IMR-90 (cell line): ENCODE data around the gene SNRNP35. TPM values are rescaled to one million over a fixed set of nuclear protein-coding genes. Genes with fewer than 3 reads are reported as not detected.

Source experiments
- ATAC-seq: fragments of 200-7000 bp; cut with Tn5 transposase; 2 replicates; pipeline ENCODE4 v1.9.1; 2020; ENCODE audit warnings: low read depth, mild to moderate bottlenecking, moderate library complexity
- BruUV-seq: library from RNA; stranded (reverse); fragments of 400-500 nt; replicated peaks from 2 replicates; lab custom pipeline; 2021; lab: Mats Ljungman, UMichigan
- CTCF ChIA-PET: fragments of 300-600 bp; formaldehyde crosslinking; extraction: SDS; loops from one replicate; lab custom pipeline; 2021; ENCODE audit warnings: antibody characterized with exemption; lab: Yijun Ruan, JAX
- POLR2A ChIA-PET: fragments of 300-600 bp; sonication (Branson Sonifier 250); formaldehyde crosslinking; loops from one replicate; lab custom pipeline; 2022; ENCODE audit warnings: antibody characterized with exemption; ENCODE audit not compliant: unreplicated experiment; lab: Charles Lee
- DNase-seq: peaks from one replicate; pipeline ENCODE4 v3.0.0; 2013
- H2AFZ ChIP-seq: replicated peaks from 2 replicates; pipeline ENCODE3; 2013; ENCODE audit warnings: low read length, mild to moderate bottlenecking; ENCODE audit not compliant: poor library complexity
- H2AK5ac ChIP-seq: 2 replicates; pipeline ENCODE4 v1.6.1; 2013; ENCODE audit warnings: low read depth, low read length, inconsistent platforms
- H2AK9ac ChIP-seq: replicated peaks from 2 replicates; pipeline ENCODE3; 2013; ENCODE audit warnings: mild to moderate bottlenecking, low read depth, low read length, moderate library complexity; ENCODE audit not compliant: poor library complexity
- H2BK120ac ChIP-seq: 2 replicates; pipeline ENCODE4 v1.6.1; 2013; ENCODE audit warnings: low read depth, low read length, inconsistent platforms
- H2BK15ac ChIP-seq: 3 replicates; pipeline ENCODE4 v1.6.1; 2013; ENCODE audit warnings: low read depth, low read length, inconsistent platforms
- H2BK20ac ChIP-seq: 2 replicates; pipeline ENCODE4 v1.6.1; 2013; ENCODE audit warnings: low read depth, mild to moderate bottlenecking, inconsistent platforms, low read length, moderate library complexity
- H2BK5ac ChIP-seq: 2 replicates; pipeline ENCODE4 v1.6.1; 2013; ENCODE audit warnings: mild to moderate bottlenecking, low read depth, low read length, inconsistent platforms; ENCODE audit not compliant: poor library complexity, severe bottlenecking
- H3K14ac ChIP-seq: replicated peaks from 2 replicates; pipeline ENCODE4 v1.6.1; 2013; ENCODE audit warnings: low read depth, low read length, inconsistent platforms
- H3K18ac ChIP-seq: 2 replicates; pipeline ENCODE4 v1.6.1; 2013; ENCODE audit warnings: low read depth, low read length, control low read depth
- H3K23ac ChIP-seq: 2 replicates; pipeline ENCODE4 v1.6.1; 2013; ENCODE audit warnings: low read depth, low read length, inconsistent platforms
- H3K27ac ChIP-seq: 2 replicates; pipeline ENCODE4 v1.5.1; 2013; ENCODE audit warnings: mild to moderate bottlenecking, control low read depth, low read length; ENCODE audit not compliant: insufficient read depth
- H3K27me3 ChIP-seq: 2 replicates; pipeline ENCODE4 v1.6.1; 2013; ENCODE audit warnings: low read length; ENCODE audit not compliant: control insufficient read depth, insufficient read depth
- H3K36me3 ChIP-seq: 2 replicates; pipeline ENCODE4 v1.6.1; 2013; ENCODE audit warnings: low read length, mixed read lengths; ENCODE audit not compliant: control insufficient read depth, insufficient read depth
- H3K4ac ChIP-seq: 2 replicates; pipeline ENCODE4 v1.6.1; 2013; ENCODE audit warnings: low read depth, low read length, inconsistent platforms
- H3K4me1 ChIP-seq: 2 replicates; pipeline ENCODE4 v1.6.1; 2013; ENCODE audit warnings: low read length, mixed read lengths; ENCODE audit not compliant: control insufficient read depth, insufficient read depth
- H3K4me2 ChIP-seq: 2 replicates; pipeline ENCODE4 v1.6.1; 2013; ENCODE audit warnings: low read depth, mild to moderate bottlenecking, control low read depth, low read length, moderate library complexity
- H3K4me3 ChIP-seq: 2 replicates; pipeline ENCODE4 v1.5.1; 2013; ENCODE audit warnings: low read depth, mild to moderate bottlenecking, control low read depth, low read length, moderate library complexity; ENCODE audit not compliant: insufficient read depth
- H3K56ac ChIP-seq: 2 replicates; pipeline ENCODE4 v1.6.1; 2013; ENCODE audit warnings: low read length, inconsistent platforms; ENCODE audit not compliant: insufficient read depth; ENCODE audit errors: extremely low read depth
- H3K79me1 ChIP-seq, 2 experiments: 2 replicates each; pipeline ENCODE4 v1.6.1; 2013; ENCODE audit warnings: low read length in 2 of 2, inconsistent platforms in 1 of 2, low read depth in 1 of 2
- H3K9ac ChIP-seq: 2 replicates; pipeline ENCODE4 v1.6.1; 2013; ENCODE audit warnings: low read depth, low read length, control low read depth
- H3K9me1 ChIP-seq: 2 replicates; pipeline ENCODE4 v1.6.1; 2013; ENCODE audit warnings: low read length, inconsistent platforms; ENCODE audit not compliant: insufficient read depth
- H3K9me3 ChIP-seq: 2 replicates; pipeline ENCODE4 v1.6.1; 2013; ENCODE audit warnings: low read length; ENCODE audit not compliant: control insufficient read depth, insufficient read depth
- H4K20me1 ChIP-seq: 2 replicates; pipeline ENCODE4 v1.6.1; 2013; ENCODE audit warnings: low read length, inconsistent platforms; ENCODE audit not compliant: insufficient read depth
- H4K5ac ChIP-seq: 2 replicates; pipeline ENCODE4 v1.6.1; 2013; ENCODE audit warnings: mild to moderate bottlenecking, low read depth, low read length, control low read depth
- H4K8ac ChIP-seq, 2 experiments: 2 replicates each; pipeline ENCODE4 v1.6.1; 2013; ENCODE audit warnings: low read depth in 2 of 2, low read length in 2 of 2, control low read depth in 1 of 2, inconsistent platforms in 1 of 2
- H4K91ac ChIP-seq: 2 replicates; pipeline ENCODE4 v1.6.1; 2013; ENCODE audit warnings: low read depth, low read length, inconsistent platforms; ENCODE audit not compliant: insufficient read depth
- BHLHE40 ChIP-seq: fragments of 150-350 bp; IDR thresholded peaks from 2 replicates; pipeline ENCODE4 v1.6.1; 2016; ENCODE audit warnings: mild to moderate bottlenecking, low read depth, low read length
- CEBPB ChIP-seq: IDR thresholded peaks from 2 replicates; pipeline ENCODE4 v1.6.1; 2012; ENCODE audit warnings: low read depth, low read length, improper control_type of control experiment
- CHD1 ChIP-seq: IDR thresholded peaks from 2 replicates; pipeline ENCODE4 v1.6.1; 2012; ENCODE audit warnings: low read depth, low read length, improper control_type of control experiment
- FOS ChIP-seq: fragments of 150-350 bp; IDR thresholded peaks from 2 replicates; pipeline ENCODE4 v1.6.1; 2016; ENCODE audit warnings: low read depth, low read length
- MAFK ChIP-seq: IDR thresholded peaks from 2 replicates; pipeline ENCODE4 v1.6.1; 2012; ENCODE audit warnings: low read depth, low read length, improper control_type of control experiment
- MAZ ChIP-seq: IDR thresholded peaks from 2 replicates; pipeline ENCODE4 v1.6.1; 2012; ENCODE audit warnings: low read depth, mild to moderate bottlenecking, low read length, improper control_type of control experiment, moderate library complexity, borderline replicate concordance
- MXI1 ChIP-seq: IDR thresholded peaks from 2 replicates; pipeline ENCODE4 v1.6.1; 2012; ENCODE audit warnings: low read depth, mild to moderate bottlenecking, low read length, moderate library complexity, borderline replicate concordance
- NFE2L2 ChIP-seq: fragments of 150-350 bp; IDR thresholded peaks from 2 replicates; pipeline ENCODE4 v1.6.1; 2016; ENCODE audit warnings: low read depth, mild to moderate bottlenecking, low read length
- POLR2A ChIP-seq: IDR thresholded peaks from 2 replicates; pipeline ENCODE4 v1.6.1; 2012; ENCODE audit warnings: mild to moderate bottlenecking, low read depth, low read length
- RAD21 ChIP-seq: IDR thresholded peaks from 2 replicates; pipeline ENCODE4 v1.6.1; 2012; ENCODE audit warnings: low read length, improper control_type of control experiment
- RCOR1 ChIP-seq: IDR thresholded peaks from 2 replicates; pipeline ENCODE4 v1.6.1; 2012; ENCODE audit warnings: mild to moderate bottlenecking, low read length, improper control_type of control experiment; ENCODE audit not compliant: insufficient replicate concordance
- SMC3 ChIP-seq: fragments of 150-350 bp; IDR thresholded peaks from 2 replicates; pipeline ENCODE4 v1.6.1; 2016; ENCODE audit warnings: low read depth, mild to moderate bottlenecking, antibody characterized with exemption, low read length, moderate library complexity
- WGBS, 2 experiments: methylation state at CpG; one replicate each; pipeline versions ENCODE4 v1.1.5 to v1.1.7; 2013; ENCODE audit warnings: missing lambda C conversion rate in 2 of 2; ENCODE audit not compliant: insufficient read length in 1 of 2; ENCODE audit errors: extremely low coverage in 2 of 2; 5-methylcytosine and 5-hydroxymethylcytosine counted together
- dilution Hi-C: fragments of 300-500 bp; cut with HindIII; formaldehyde crosslinking; loops from one replicate; pipeline ENCODE4 v1.14.3; 2018; ENCODE audit warnings: low sequenced_read_pairs; ENCODE audit not compliant: unreplicated experiment
- in situ Hi-C: fragments of 300-500 bp; cut with MboI; formaldehyde crosslinking; loops from 3 replicates; pipeline ENCODE4 v1.14.3; 2019; ENCODE audit warnings: low sequenced_read_pairs, inconsistent platforms, mixed read lengths
- intact Hi-C: fragments of 100-400 bp; cut with micrococcal nuclease; formaldehyde crosslinking; loops from 2 replicates; pipeline ENCODE4 v1.10.0; 2022
- polyA plus RNA-seq, 3 experiments: library from polyadenylated mRNA; depleted of rRNA; stranded (reverse); fragments of >200 nt; gene quantifications; 2 replicates each; pipeline ENCODE4 v1.2.3, GENCODE V29; 2012; ENCODE audit warnings: low replicate concordance in 1 of 3
- total RNA-seq: library from RNA; depleted of rRNA; stranded (reverse); fragments of >200 nt; gene quantifications from 2 replicates; pipeline ENCODE4 v1.2.3, GENCODE V29; 2012
- TF ChIP-seq, protein P1 (sequence below): conservative IDR thresholded peaks from 2 replicates; pipeline ENCODE4 v1.5.1; 2012; ENCODE audit warnings: mild to moderate bottlenecking, low read depth, low read length, improper control_type of control experiment
- TF ChIP-seq, protein P2 (sequence below): fragments of 150-350 bp; IDR thresholded peaks from 2 replicates; pipeline ENCODE4 v1.6.1; 2017; ENCODE audit warnings: mild to moderate bottlenecking, antibody characterized with exemption, low read length, low read depth

Gene SNRNP35
- total and polyA plus RNA-seq, 2 of the 4 experiments (the other 2 are of a cell fraction) = 4.7 to 15.4 TPM

- no peak overlapping the region for H2BK20ac ChIP-seq
- H4K91ac ChIP-seq = no peak overlapping the region
- no peak overlapping the region for H3K4ac ChIP-seq
- WGBS, 2 experiments = 94% methylated on average over 3 of the region's 14 CpGs; no CpG with 5 or more reads in 1 of the 2 experiments
- H2BK5ac ChIP-seq = no peak overlapping the region
- no peaks in the 10 kb centered on the region for H3K79me1 ChIP-seq
- no peak for TF ChIP-seq NFE2L2
- no peak for TF ChIP-seq MAFK
- TF ChIP-seq BHLHE40 = no peak
- no peak for TF ChIP-seq RAD21
- no peak for TF ChIP-seq SMC3
- no peak for TF ChIP-seq CEBPB
- TF ChIP-seq MAZ = no peak
- TF ChIP-seq, protein P1, sequence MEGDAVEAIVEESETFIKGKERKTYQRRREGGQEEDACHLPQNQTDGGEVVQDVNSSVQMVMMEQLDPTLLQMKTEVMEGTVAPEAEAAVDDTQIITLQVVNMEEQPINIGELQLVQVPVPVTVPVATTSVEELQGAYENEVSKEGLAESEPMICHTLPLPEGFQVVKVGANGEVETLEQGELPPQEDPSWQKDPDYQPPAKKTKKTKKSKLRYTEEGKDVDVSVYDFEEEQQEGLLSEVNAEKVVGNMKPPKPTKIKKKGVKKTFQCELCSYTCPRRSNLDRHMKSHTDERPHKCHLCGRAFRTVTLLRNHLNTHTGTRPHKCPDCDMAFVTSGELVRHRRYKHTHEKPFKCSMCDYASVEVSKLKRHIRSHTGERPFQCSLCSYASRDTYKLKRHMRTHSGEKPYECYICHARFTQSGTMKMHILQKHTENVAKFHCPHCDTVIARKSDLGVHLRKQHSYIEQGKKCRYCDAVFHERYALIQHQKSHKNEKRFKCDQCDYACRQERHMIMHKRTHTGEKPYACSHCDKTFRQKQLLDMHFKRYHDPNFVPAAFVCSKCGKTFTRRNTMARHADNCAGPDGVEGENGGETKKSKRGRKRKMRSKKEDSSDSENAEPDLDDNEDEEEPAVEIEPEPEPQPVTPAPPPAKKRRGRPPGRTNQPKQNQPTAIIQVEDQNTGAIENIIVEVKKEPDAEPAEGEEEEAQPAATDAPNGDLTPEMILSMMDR = no peak
- TF ChIP-seq POLR2A = no peak
- TF ChIP-seq FOS = no peak
- TF ChIP-seq RCOR1 = no peak
- TF ChIP-seq CHD1 = no peak
- no peak for TF ChIP-seq MXI1
- TF ChIP-seq, protein P2, sequence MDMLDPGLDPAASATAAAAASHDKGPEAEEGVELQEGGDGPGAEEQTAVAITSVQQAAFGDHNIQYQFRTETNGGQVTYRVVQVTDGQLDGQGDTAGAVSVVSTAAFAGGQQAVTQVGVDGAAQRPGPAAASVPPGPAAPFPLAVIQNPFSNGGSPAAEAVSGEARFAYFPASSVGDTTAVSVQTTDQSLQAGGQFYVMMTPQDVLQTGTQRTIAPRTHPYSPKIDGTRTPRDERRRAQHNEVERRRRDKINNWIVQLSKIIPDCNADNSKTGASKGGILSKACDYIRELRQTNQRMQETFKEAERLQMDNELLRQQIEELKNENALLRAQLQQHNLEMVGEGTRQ = no peak
- H3K27ac ChIP-seq = no peak overlapping the region
- dilution Hi-C loops = no loop called here
- no peak overlapping the region for H3K14ac ChIP-seq
- 0 out of 2 replicates have a peak, but pooled peaks cover under 1% of the 10 kb centered on the region for H3K9me1 ChIP-seq
- H2AFZ ChIP-seq = no peak overlapping the region
- in situ Hi-C loops = no loop called here
- no peak overlapping the region for H4K8ac ChIP-seq
- no peaks in the 10 kb centered on the region for H3K9me3 ChIP-seq
- no peaks in the 10 kb centered on the region for H4K20me1 ChIP-seq
- ATAC-seq (no peak), DNase-seq (no peak)
- peak overlapping the region; percentile 70 for H2AK9ac ChIP-seq
- H4K5ac ChIP-seq = no peak overlapping the region
- no peak overlapping the region for H3K18ac ChIP-seq
- no peak overlapping the region for H3K4me3 ChIP-seq
- no TSS peak for BruUV-seq
- no peak overlapping the region for H3K9ac ChIP-seq
- POLR2A ChIA-PET = no interaction called here
- no peak overlapping the region for H2BK120ac ChIP-seq
- H2AK5ac ChIP-seq = no peak overlapping the region
- intact Hi-C loops = no loop called here
- CTCF ChIA-PET = no interaction called here
- no peak overlapping the region for H3K4me2 ChIP-seq
- H3K56ac ChIP-seq = no peak overlapping the region
- H2BK15ac ChIP-seq = no peak overlapping the region
- H3K27me3 ChIP-seq = no peaks in the 10 kb centered on the region
- H3K36me3 ChIP-seq = peaks cover 15% of the 10 kb centered on the region
- no peaks in the 10 kb centered on the region for H3K4me1 ChIP-seq
- H3K23ac ChIP-seq = no peak overlapping the region
Observed at GRCh38 chr12:123485756-123486155, 27.8 kb downstream of the SNRNP35 start.
